NCI-H526 (cell line): Measurements from ENCODE around the gene DNAH10.
"Not testable (repeated sequence)": the region's sequence is repeated elsewhere in the genome, so short reads cannot be mapped to it uniquely, and the experiment has no call there.

ENCODE experiments used
- DNase-seq, 2 experiments: peaks; one replicate each; lab custom pipeline; 2025; lab: John Stamatoyannopoulos, UW

DNAH10 gene

GRCh38 chr12:123934829-123935228 is 172.7 kb downstream of the DNAH10 start:
- DNase-seq: no peak

GRCh38 chr12:123935956-123936355 is 173.9 kb downstream of the DNAH10 start:
- DNase-seq: no peak

GRCh38 chr12:123936471-123936870 is 174.4 kb downstream of the DNAH10 start:
- DNase-seq: no peak

- DNase-seq: no peak
Observed at GRCh38 chr12:123936956-123937706, 175.0 kb downstream of the DNAH10 start.

- no peak for DNase-seq
Observed at GRCh38 chr12:123937707-123938591, 175.8 kb downstream of the DNAH10 start.

- DNase-seq: peak in 1 of 2 experiments; percentile 20
Observed at GRCh38 chr12:123938679-123939480, 176.8 kb downstream of the DNAH10 start.

- no peak for DNase-seq
Observed at GRCh38 chr12:123939716-123940626, 177.9 kb downstream of the DNAH10 start.

GRCh38 chr12:123940627-123940966 is 178.5 kb downstream of the DNAH10 start:
- no peak for DNase-seq

GRCh38 chr12:123941000-123941399 is 178.9 kb downstream of the DNAH10 start:
- no peak for DNase-seq

GRCh38 chr12:123941624-123942237 is 179.6 kb downstream of the DNAH10 start:
- no peak for DNase-seq

- DNase-seq: no peak
Observed at GRCh38 chr12:123942238-123942653, 180.1 kb downstream of the DNAH10 start.

GRCh38 chr12:123942911-123943648 is 181.0 kb downstream of the DNAH10 start:
- no peak for DNase-seq

- DNase-seq: no peak
Observed at GRCh38 chr12:123943816-123944215, 181.7 kb downstream of the DNAH10 start.

- no peak for DNase-seq
Observed at GRCh38 chr12:123944696-123945095, 182.6 kb downstream of the DNAH10 start.

GRCh38 chr12:123945287-123946151 is 183.4 kb downstream of the DNAH10 start:
- DNase-seq: no peak

- DNase-seq: no peak
Observed at GRCh38 chr12:123946152-123946515, 184.0 kb downstream of the DNAH10 start.

GRCh38 chr12:123946516-123947505 is 184.7 kb downstream of the DNAH10 start:
- not testable (repeated sequence) for DNase-seq

- not testable (repeated sequence) for DNase-seq
Observed at GRCh38 chr12:123947531-123947930, 185.4 kb downstream of the DNAH10 start.
